ENCODE data around the gene CYS1. TPM values are rescaled to one million over a fixed set of nuclear protein-coding genes. Genes with fewer than 3 reads are reported as not detected.

CYS1 gene
- total RNA-seq, 1 donor from 2014 or later: not detected

DNA sequence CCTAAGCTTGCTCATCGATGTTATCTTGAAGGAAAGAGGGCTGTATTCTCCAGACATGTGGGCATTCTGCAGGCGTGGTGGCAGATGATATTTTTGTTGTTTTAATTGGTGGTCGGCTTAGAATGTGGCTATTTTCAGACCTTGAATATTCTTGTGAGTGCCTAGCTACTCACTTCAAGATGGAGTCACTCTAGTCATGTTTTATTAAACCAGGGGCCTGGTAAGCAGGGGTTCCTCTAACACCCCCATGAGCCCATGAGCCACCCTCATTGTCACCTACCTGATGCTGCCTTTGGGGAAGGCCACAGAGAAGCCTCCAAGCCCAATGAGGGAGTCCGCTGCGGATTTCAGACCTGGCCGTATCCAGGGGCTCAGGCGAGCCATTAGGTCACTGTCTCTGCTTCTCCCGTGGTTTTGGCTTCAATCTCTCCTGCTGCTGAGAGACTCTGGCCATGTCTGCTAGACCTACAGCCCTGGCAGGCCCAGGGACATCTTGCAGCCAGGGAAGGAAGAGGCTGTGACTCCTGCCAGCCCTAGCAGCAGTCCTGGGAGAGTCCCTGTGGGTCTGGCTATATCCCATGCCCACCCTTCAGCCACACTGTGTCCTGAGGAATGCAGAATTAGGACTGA is 53.2 kb downstream of the CYS1 start:
- Mint-ChIP-seq H3K4me1 (peaks cover 19% of the 10 kb centered on the region), H3K36me3 (ENCODE audit: low read depth) (no peaks in the 10 kb centered on the region), H3K27ac (ENCODE audit: unreplicated experiment) (no peak overlapping the region), H3K4me3 (no peak overlapping the region), H3K9me3 (no peaks in the 10 kb centered on the region), H3K27me3 (ENCODE audit: low read depth) (no peaks in the 10 kb centered on the region)
- no peak for DNase-seq (ENCODE audit: low read depth, low spot score)
- TF ChIP-seq, protein P1, sequence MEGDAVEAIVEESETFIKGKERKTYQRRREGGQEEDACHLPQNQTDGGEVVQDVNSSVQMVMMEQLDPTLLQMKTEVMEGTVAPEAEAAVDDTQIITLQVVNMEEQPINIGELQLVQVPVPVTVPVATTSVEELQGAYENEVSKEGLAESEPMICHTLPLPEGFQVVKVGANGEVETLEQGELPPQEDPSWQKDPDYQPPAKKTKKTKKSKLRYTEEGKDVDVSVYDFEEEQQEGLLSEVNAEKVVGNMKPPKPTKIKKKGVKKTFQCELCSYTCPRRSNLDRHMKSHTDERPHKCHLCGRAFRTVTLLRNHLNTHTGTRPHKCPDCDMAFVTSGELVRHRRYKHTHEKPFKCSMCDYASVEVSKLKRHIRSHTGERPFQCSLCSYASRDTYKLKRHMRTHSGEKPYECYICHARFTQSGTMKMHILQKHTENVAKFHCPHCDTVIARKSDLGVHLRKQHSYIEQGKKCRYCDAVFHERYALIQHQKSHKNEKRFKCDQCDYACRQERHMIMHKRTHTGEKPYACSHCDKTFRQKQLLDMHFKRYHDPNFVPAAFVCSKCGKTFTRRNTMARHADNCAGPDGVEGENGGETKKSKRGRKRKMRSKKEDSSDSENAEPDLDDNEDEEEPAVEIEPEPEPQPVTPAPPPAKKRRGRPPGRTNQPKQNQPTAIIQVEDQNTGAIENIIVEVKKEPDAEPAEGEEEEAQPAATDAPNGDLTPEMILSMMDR (conservative IDR thresholded peaks at IDR 0.05): no peak

DNA sequence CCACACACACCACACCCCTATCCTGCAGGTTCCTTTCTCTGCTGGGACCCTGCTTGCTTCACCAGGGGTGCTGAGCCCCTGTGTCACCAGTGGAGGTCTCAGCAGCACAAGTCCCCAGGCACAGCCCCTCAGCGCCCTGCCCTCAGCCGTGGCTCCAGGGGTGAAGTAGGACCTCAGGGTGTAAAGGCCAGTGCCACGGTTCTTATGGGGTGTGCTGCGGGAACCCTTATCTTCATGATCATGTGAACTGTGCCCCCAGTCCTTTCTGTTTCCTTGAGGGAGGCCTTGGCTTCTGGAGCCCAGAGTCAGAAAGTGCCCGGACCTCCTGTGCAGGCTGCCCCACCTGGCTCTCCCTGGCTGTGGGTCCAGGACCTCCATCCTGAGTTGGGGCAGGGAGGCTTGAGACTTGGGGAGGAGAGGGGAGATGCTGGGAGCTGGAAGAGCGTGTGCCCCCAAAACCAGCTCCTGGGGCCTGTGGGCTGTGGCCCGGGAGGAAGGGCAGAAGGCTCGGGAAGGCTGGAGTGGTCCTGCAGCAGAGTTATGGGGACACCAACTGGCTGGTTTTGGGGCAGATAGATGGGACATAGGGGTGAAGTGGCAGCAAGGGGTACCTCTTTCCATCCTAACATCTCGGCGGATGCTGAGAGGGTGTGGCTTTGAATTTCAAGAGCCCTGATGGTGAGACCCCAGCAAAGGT is 57.1 kb downstream of the CYS1 start:
- H3K36me3 Mint-ChIP-seq (ENCODE audit: low read depth): no peaks in the 10 kb centered on the region
- no peaks in the 10 kb centered on the region for H3K4me1 Mint-ChIP-seq
- H3K27me3 Mint-ChIP-seq (ENCODE audit: low read depth): peaks cover 12% of the 10 kb centered on the region
- H3K27ac Mint-ChIP-seq (ENCODE audit: unreplicated experiment): no peak overlapping the region
- H3K4me3 Mint-ChIP-seq: no peak overlapping the region
- TF ChIP-seq, protein P1 (conservative IDR thresholded peaks at IDR 0.05): no peak
- H3K9me3 Mint-ChIP-seq: no peaks in the 10 kb centered on the region
- no peak for DNase-seq (ENCODE audit: low read depth, low spot score)

DNA sequence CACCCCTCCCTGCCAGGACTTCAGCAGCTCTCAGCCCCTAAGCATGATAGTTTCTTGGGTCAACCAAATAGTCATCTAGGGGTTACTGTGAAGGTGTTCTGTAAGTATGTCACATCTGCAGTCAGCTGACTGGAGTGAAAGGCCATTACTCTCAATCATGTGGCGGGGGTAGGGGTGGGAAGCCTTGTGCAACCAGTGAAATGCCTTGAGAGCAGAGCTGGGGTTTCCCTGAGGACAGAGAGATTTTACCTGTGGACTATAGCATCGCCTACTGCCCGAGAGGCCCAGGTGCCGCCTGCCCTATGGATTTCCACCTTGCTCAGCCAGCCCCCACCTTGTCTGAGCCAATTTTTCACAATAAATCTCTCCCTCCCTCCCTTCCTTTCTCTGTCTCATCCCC is 57.8 kb downstream of the CYS1 start:
- TF ChIP-seq, protein P1 (conservative IDR thresholded peaks at IDR 0.05): no peak
- Mint-ChIP-seq H3K4me1 (no peaks in the 10 kb centered on the region), H3K9me3 (no peaks in the 10 kb centered on the region), H3K27me3 (ENCODE audit: low read depth) (peaks cover 14% of the 10 kb centered on the region), H3K36me3 (ENCODE audit: low read depth) (no peaks in the 10 kb centered on the region), H3K4me3 (no peak overlapping the region), H3K27ac (ENCODE audit: unreplicated experiment) (no peak overlapping the region)
- DNase-seq (ENCODE audit: low read depth, low spot score): no peak

DNA sequence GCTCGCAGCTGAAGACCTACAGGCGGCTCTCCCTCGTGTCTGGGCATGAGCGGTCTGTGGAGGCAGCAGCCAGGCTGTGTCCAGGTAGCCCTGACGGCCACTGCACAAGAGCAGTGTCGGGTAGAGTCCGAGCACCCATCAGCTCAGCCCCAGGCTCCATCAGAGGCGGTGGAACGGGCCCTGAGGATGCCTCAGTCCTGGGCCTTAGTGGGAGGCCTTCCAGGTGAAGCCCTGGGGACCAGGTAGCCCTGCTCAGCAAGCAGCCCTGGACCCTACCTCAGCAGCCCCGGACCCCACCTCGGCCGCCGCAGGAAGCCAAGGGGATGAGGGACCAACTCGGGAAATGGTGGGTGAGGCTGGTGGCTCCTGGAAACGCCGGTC is 58.2 kb downstream of the CYS1 start:
- no peak for DNase-seq (ENCODE audit: low read depth, low spot score)
- Mint-ChIP-seq H3K36me3 (ENCODE audit: low read depth) (no peaks in the 10 kb centered on the region), H3K27me3 (ENCODE audit: low read depth) (peaks cover 14% of the 10 kb centered on the region), H3K4me1 (no peaks in the 10 kb centered on the region), H3K9me3 (no peaks in the 10 kb centered on the region), H3K27ac (ENCODE audit: unreplicated experiment) (no peak overlapping the region), H3K4me3 (no peak overlapping the region)
- TF ChIP-seq, protein P1 (conservative IDR thresholded peaks at IDR 0.05): no peak

DNA sequence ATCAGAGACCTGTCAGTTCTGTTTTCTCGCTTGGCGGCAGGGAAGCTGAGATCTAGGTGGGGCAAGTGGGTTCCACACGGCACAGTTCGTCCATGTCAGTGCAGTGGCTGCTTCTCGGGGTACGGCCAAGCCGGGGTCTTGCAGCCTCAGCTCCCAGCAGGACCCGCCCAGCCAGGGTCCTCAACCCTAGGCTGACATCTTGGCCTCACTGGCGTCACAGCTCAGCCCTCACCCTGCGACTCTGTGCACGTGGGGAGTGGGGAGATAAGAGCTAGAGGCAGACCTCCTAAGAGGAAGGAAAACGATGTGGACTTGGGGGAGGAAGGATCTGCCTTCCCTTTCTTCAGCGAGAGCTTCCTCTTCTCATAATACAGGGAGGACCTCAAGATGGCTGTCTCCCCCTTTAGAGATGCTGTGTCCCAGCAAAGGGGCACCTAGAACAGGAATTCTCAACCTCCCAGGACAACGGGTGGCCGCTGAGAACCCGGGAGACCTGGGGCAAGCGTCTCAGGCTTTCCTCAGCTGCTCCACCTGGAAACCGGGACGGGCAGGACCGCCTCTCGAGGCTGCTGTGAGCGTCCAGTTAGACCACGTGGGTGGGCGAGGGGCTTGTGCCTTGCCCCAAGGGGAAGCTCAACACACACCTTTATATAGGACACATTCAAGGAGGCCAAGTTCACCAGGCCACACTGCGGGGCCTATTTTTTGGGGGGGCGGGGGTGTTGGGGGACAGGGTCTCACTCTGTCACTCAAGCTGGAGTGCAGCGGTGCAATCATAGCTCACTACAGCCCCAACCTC is 60.4 kb downstream of the CYS1 start:
- Mint-ChIP-seq H3K27me3 (ENCODE audit: low read depth) (peaks cover 14% of the 10 kb centered on the region), H3K4me1 (no peaks in the 10 kb centered on the region), H3K27ac (ENCODE audit: unreplicated experiment) (no peak overlapping the region), H3K4me3 (no peak overlapping the region), H3K36me3 (ENCODE audit: low read depth) (no peaks in the 10 kb centered on the region), H3K9me3 (no peaks in the 10 kb centered on the region)
- TF ChIP-seq, protein P1 (conservative IDR thresholded peaks at IDR 0.05): no peak
- no peak for DNase-seq (ENCODE audit: low read depth, low spot score)

Data from neural crest cell (in vitro differentiated cells).